HepG2 (cell line): ENCODE measurements around the gene C16orf86. TPM values are rescaled to one million over a fixed set of nuclear protein-coding genes. Genes with fewer than 3 reads are reported as not detected.

Source experiments
- ATAC-seq: fragments of 200-7000 bp; cut with Tn5 transposase; 3 replicates; pipeline ENCODE4 v1.9.1; 2020; ENCODE audit warnings: mild to moderate bottlenecking, moderate library complexity
- BruUV-seq: library from RNA; stranded (reverse); fragments of 400-500 nt; replicated peaks from 2 replicates; lab custom pipeline; 2021; lab: Mats Ljungman, UMichigan
- CTCF ChIA-PET: fragments of 300-600 bp; formaldehyde crosslinking; extraction: SDS; loops from one replicate; lab custom pipeline; 2021; ENCODE audit warnings: low total read pairs, inconsistent platforms, low intra/inter-chr PET ratio; lab: Yijun Ruan, JAX
- POLR2A ChIA-PET: fragments of 350-600 bp; sonication (Branson Sonifier 250); formaldehyde crosslinking; loops from one replicate; lab custom pipeline; 2020; ENCODE audit warnings: antibody characterized with exemption, inconsistent platforms; lab: Yijun Ruan, JAX
- DNase-seq: peaks from one replicate; pipeline ENCODE4 v3.0.0-alpha.2; 2015; ENCODE audit warnings: low spot score
- FAIRE-seq: peaks from 3 replicates; lab custom pipeline; 2011; peaks lifted over from hg19 to GRCh38; lab: Jason Lieb, UNC
- H2AFZ ChIP-seq: one replicate; pipeline ENCODE4 v1.6.1; 2011; ENCODE audit warnings: low read length, inconsistent platforms
- H3K27ac ChIP-seq: fragments of 300-600 bp; 3 replicates; pipeline ENCODE4 v1.8.0; 2011; ENCODE audit warnings: mixed run types, mild to moderate bottlenecking, mixed read lengths, low read length, inconsistent platforms; ENCODE audit not compliant: insufficient read depth; ENCODE audit errors: extremely low read length
- H3K27me3 ChIP-seq, 2 experiments: fragments of 200-600 bp in 1 of 2; 2 replicates in 1 of 2; 3 replicates in 1 of 2; pipeline versions ENCODE4 v1.6.0 to v1.8.0; 2011; ENCODE audit warnings: low read length in 2 of 2, mild to moderate bottlenecking in 2 of 2, moderate library complexity in 2 of 2, inconsistent platforms in 1 of 2; ENCODE audit not compliant: insufficient read depth in 2 of 2, control insufficient read depth in 1 of 2
- H3K36me3 ChIP-seq, 2 experiments: fragments of 200-600 bp in 1 of 2; replicated peaks in 1 of 2; 2 replicates in 1 of 2; 3 replicates in 1 of 2; pipeline versions ENCODE4 v1.5.1 to v1.8.0; 2011; ENCODE audit warnings: low read length in 2 of 2, inconsistent platforms in 1 of 2; ENCODE audit not compliant: insufficient read depth in 2 of 2, control insufficient read depth in 1 of 2
- H3K4me1 ChIP-seq: 2 replicates; pipeline ENCODE4 v1.5.1; 2012; ENCODE audit warnings: low read length, inconsistent platforms; ENCODE audit not compliant: insufficient read depth
- H3K4me2 ChIP-seq: 2 replicates; pipeline ENCODE4 v1.6.0; 2011; ENCODE audit warnings: low read depth, low read length, inconsistent platforms
- H3K4me3 ChIP-seq, 3 experiments: fragments of 200-600 bp in 1 of 3; sonication (generic), shearing (Covaris generic) in 1 of 3; replicated peaks in 1 of 3; 2 replicates each; pipeline ENCODE4 v1.5.1; 2011 to 2016; ENCODE audit warnings: low read length in 3 of 3, inconsistent platforms in 2 of 3, low read depth in 2 of 3, mild to moderate bottlenecking in 2 of 3, control low read depth in 1 of 3, mixed read lengths in 1 of 3; ENCODE audit not compliant: insufficient read depth in 1 of 3
- H3K79me2 ChIP-seq: one replicate; pipeline ENCODE4 v1.6.1; 2011; ENCODE audit warnings: low read length, inconsistent platforms; ENCODE audit not compliant: insufficient read depth
- H3K9ac ChIP-seq: 2 replicates; pipeline ENCODE4 v1.6.0; 2011; ENCODE audit warnings: mild to moderate bottlenecking, low read depth, low read length, inconsistent platforms; ENCODE audit not compliant: insufficient read depth
- H3K9me3 ChIP-seq: 2 replicates; pipeline ENCODE4 v1.5.1; 2012; ENCODE audit warnings: mild to moderate bottlenecking, low read length
- H4K20me1 ChIP-seq: 2 replicates; pipeline ENCODE4 v1.6.0; 2011; ENCODE audit warnings: inconsistent platforms, mild to moderate bottlenecking, low read length, moderate library complexity; ENCODE audit not compliant: insufficient read depth
- ETV5 ChIP-seq: IDR thresholded peaks from 2 replicates; pipeline ENCODE4 v1.6.1; 2018; ENCODE audit warnings: missing biosample characterization, missing genetic modification reagents, inconsistent platforms, borderline replicate concordance
- GLI4 ChIP-seq: sonication (generic); formaldehyde crosslinking; IDR thresholded peaks from 2 replicates; pipeline ENCODE4 v1.5.1; 2020; ENCODE audit warnings: missing genetic modification reagents, mild to moderate bottlenecking, moderate library complexity, borderline replicate concordance
- MAFG ChIP-seq: sonication (generic); formaldehyde crosslinking; IDR thresholded peaks from 2 replicates; pipeline ENCODE4 v1.5.1; 2020; ENCODE audit warnings: mild to moderate bottlenecking, missing genetic modification reagents
- MLLT10 ChIP-seq: sonication (generic); formaldehyde crosslinking; IDR thresholded peaks from 2 replicates; pipeline ENCODE4 v1.4.0; 2020; ENCODE audit warnings: missing genetic modification reagents
- PCBP1 ChIP-seq: fragments of 200-400 bp; formaldehyde crosslinking; IDR thresholded peaks from 2 replicates; pipeline ENCODE4 v1.6.1; 2017; ENCODE audit warnings: mild to moderate bottlenecking, low read depth, low read length, borderline replicate concordance
- PPARG ChIP-seq: conservative IDR thresholded peaks from 2 replicates; pipeline ENCODE4 v1.6.1; 2016; ENCODE audit warnings: missing biosample characterization, missing genetic modification reagents
- PRPF4 ChIP-seq: fragments of 200-400 bp; formaldehyde crosslinking; IDR thresholded peaks from 2 replicates; pipeline ENCODE4 v1.6.1; 2016; ENCODE audit warnings: low read length, low read depth; ENCODE audit not compliant: poor library complexity, severe bottlenecking
- SAFB2 ChIP-seq: sonication (generic); formaldehyde crosslinking; IDR thresholded peaks from 2 replicates; pipeline ENCODE4 v1.5.1; 2020; ENCODE audit warnings: missing genetic modification reagents, low read depth, mild to moderate bottlenecking, borderline replicate concordance
- THAP9 ChIP-seq: sonication (generic); formaldehyde crosslinking; IDR thresholded peaks from 2 replicates; pipeline ENCODE4; 2020; ENCODE audit warnings: missing genetic modification reagents, mild to moderate bottlenecking, borderline replicate concordance
- ZBTB33 ChIP-seq: sonication (generic); formaldehyde crosslinking; IDR thresholded peaks from 2 replicates; pipeline ENCODE4 v1.4.0; 2020; ENCODE audit warnings: missing genetic modification reagents
- ZNF274 ChIP-seq: sonication (generic); formaldehyde crosslinking; IDR thresholded peaks from 2 replicates; pipeline ENCODE4 v1.5.1; 2020; ENCODE audit warnings: mild to moderate bottlenecking, missing genetic modification reagents
- ZNF564 ChIP-seq: sonication (generic); formaldehyde crosslinking; IDR thresholded peaks from 2 replicates; pipeline ENCODE4 v1.8.1; 2023; ENCODE audit warnings: mild to moderate bottlenecking, missing genetic modification reagents
- WGBS: methylation state at CpG from one replicate; pipeline ENCODE4 v1.1.6; 2017; ENCODE audit warnings: low lambda C conversion rate; 5-methylcytosine and 5-hydroxymethylcytosine counted together
- in situ Hi-C: cut with HindIII; loops from 2 replicates; pipeline ENCODE4 v1.10.0; 2017; ENCODE audit warnings: low pct_unique_long_range_greater_than_20kb; ENCODE audit not compliant: extremely low pct_ligation_motif_present
- intact Hi-C: fragments of 100-400 bp; cut with micrococcal nuclease; formaldehyde crosslinking; loops from one replicate; pipeline ENCODE4 v1.10.0; 2022; ENCODE audit not compliant: unreplicated experiment
- polyA plus RNA-seq, 8 experiments: library from polyadenylated mRNA; depleted of rRNA in 3 of 8; stranded (reverse) in 7 of 8; unstranded in 1 of 8; fragments of >200 nt; fragmentation: Illumina TruSeq in 4 of 8; extraction: Trizol in 4 of 8; gene quantifications; 2 replicates each; pipeline versions ENCODE4 v1.2.1 to v1.2.3, GENCODE V29; 2011 to 2016; ENCODE audit warnings: low read depth in 4 of 8, missing spikeins in 1 of 8, mixed read lengths in 1 of 8; ENCODE audit not compliant: insufficient read depth in 1 of 8
- total RNA-seq, 5 experiments: library from RNA; depleted of rRNA; stranded (reverse); fragments of >200 nt; fragmentation: Illumina TruSeq; extraction: Trizol; gene quantifications; 2 replicates each; pipeline ENCODE4 v1.2.3, GENCODE V29; 2016; ENCODE audit warnings: low read depth in 1 of 5

The C16orf86 gene
- total and polyA plus RNA-seq, 2 of the 13 experiments (the other 11 are each of a cell fraction or from before 2014, with no cell fraction given) = 1.5 to 3.1 TPM

- TF ChIP-seq THAP9 (CRISPR knock-in tag) = no peak
- TF ChIP-seq MAFG = 0 out of 2 replicates have a peak, but pooled peaks have one; percentile 12
- no peak for TF ChIP-seq GLI4 (CRISPR knock-in tag)
Observed at GRCh38 chr16:67645397-67646121, 21.1 kb upstream of the C16orf86 start (continued).

- Histone ChIP-seq H3K79me2 (no peaks in the 10 kb centered on the region), H3K4me1 (peaks cover 32% of the 10 kb centered on the region), H3K36me3 (no peaks in the 10 kb centered on the region), H4K20me1 (peaks cover 8% of the 10 kb centered on the region; the same call in 1 of the 2 replicates), H3K27ac (no peak overlapping the region), H3K27me3 (peaks cover 18 to 70% of the 10 kb centered on the region in 2 experiments), H3K4me2 (no peak overlapping the region), H3K4me3 (no peak overlapping the region), H3K9me3 (no peaks in the 10 kb centered on the region), H2AFZ (no peak overlapping the region), H3K9ac (no peak overlapping the region)
- FAIRE-seq (no peak), ATAC-seq (no peak), DNase-seq (no peak)
- ChIA-PET CTCF (no interaction called here), POLR2A (no interaction called here)
- 45% methylated on average over 11 of the region's 15 CpGs for WGBS
- in situ Hi-C loops (loop anchor here (5.0 kb wide), 1 partner anchor 100 kb away; no protein-coding TSS in a partner anchor), intact Hi-C loops (no loop called here)
- BruUV-seq = no TSS peak
- peak; percentile 74; the same call in 1 of the 2 replicates for TF ChIP-seq ZBTB33 (CRISPR knock-in tag)
- TF ChIP-seq MLLT10 (CRISPR knock-in tag) = no peak
- 0 out of 2 replicates have a peak, but pooled peaks have one; percentile 17 for TF ChIP-seq PCBP1
- no peak for TF ChIP-seq SAFB2
- no peak for TF ChIP-seq PPARG (CRISPR knock-in tag)
- no peak for TF ChIP-seq ETV5
- TF ChIP-seq PRPF4 = no peak
- TF ChIP-seq ZNF564 (CRISPR knock-in tag) = no peak
- TF ChIP-seq ZNF274 (CRISPR knock-in tag) = no peak
Observed at GRCh38 chr16:67647111-67647651, 19.4 kb upstream of the C16orf86 start.
